Measurements from ENCODE around the gene SUCO.
A peak's percentile ranks its signal among the peaks of the same experiment; 100 is the strongest.

The SUCO gene, protein sequence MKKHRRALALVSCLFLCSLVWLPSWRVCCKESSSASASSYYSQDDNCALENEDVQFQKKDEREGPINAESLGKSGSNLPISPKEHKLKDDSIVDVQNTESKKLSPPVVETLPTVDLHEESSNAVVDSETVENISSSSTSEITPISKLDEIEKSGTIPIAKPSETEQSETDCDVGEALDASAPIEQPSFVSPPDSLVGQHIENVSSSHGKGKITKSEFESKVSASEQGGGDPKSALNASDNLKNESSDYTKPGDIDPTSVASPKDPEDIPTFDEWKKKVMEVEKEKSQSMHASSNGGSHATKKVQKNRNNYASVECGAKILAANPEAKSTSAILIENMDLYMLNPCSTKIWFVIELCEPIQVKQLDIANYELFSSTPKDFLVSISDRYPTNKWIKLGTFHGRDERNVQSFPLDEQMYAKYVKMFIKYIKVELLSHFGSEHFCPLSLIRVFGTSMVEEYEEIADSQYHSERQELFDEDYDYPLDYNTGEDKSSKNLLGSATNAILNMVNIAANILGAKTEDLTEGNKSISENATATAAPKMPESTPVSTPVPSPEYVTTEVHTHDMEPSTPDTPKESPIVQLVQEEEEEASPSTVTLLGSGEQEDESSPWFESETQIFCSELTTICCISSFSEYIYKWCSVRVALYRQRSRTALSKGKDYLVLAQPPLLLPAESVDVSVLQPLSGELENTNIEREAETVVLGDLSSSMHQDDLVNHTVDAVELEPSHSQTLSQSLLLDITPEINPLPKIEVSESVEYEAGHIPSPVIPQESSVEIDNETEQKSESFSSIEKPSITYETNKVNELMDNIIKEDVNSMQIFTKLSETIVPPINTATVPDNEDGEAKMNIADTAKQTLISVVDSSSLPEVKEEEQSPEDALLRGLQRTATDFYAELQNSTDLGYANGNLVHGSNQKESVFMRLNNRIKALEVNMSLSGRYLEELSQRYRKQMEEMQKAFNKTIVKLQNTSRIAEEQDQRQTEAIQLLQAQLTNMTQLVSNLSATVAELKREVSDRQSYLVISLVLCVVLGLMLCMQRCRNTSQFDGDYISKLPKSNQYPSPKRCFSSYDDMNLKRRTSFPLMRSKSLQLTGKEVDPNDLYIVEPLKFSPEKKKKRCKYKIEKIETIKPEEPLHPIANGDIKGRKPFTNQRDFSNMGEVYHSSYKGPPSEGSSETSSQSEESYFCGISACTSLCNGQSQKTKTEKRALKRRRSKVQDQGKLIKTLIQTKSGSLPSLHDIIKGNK (N-terminal part only)

DNA sequence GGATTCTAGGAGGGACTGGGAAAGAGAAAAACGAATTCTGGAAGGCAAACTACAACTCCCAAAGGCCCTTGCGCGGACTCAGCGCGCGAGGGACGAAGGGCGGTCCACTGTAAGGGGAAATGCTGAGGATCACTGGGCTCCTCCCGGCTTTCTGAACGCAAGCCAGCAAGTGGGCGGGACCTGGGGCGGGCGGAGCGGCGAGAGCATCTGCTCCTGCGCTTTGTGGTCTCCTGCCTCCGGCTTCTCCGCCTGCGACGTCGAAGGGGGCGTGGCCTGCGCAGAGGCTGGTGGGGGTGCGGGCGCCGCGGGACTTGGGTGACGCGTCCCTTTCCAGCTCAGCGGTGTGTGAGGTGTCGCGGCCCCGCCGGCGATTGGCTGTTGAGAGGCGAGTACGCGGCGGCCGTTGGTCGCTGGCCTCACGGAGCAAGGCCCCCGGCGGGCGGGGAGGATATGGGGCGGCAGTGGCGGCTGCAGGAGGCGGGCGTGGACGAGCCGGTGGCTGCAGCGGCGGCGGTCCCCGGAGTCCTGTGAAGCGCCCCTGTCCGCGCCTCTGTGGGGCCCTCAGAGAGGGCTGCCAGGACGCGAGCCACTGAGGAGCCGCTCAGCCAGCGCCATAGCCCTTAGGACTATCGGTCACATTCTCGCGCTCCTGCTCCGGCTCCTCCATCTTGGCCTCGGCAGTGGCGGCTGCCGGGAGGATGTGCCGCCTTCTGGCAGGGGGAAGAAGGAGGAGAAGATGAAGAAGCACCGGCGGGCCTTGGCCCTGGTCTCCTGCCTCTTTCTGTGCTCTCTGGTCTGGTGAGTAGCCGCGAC is at the start of gene SUCO:
TSS of gene SUCO (plus strand) at position 451 of the 813 bp plus-strand sequence. CDS start at position 737, 286 bp downstream.
- Mint-ChIP-seq H3K36me3 (ENCODE audit: low read depth) (no peaks in the 10 kb centered on the region), H3K27ac (peak within 1 kb of the TSS; percentile 98 to 99 (median 99)), H3K4me1 (peaks cover 40% of the 10 kb centered on the region), H3K27me3 (ENCODE audit: low read depth) (no peaks in the 10 kb centered on the region), H3K9me3 (no peaks in the 10 kb centered on the region), H3K4me3 (peak within 1 kb of the TSS; percentile 93 to 96 (median 96))
- TF ChIP-seq, protein P1, sequence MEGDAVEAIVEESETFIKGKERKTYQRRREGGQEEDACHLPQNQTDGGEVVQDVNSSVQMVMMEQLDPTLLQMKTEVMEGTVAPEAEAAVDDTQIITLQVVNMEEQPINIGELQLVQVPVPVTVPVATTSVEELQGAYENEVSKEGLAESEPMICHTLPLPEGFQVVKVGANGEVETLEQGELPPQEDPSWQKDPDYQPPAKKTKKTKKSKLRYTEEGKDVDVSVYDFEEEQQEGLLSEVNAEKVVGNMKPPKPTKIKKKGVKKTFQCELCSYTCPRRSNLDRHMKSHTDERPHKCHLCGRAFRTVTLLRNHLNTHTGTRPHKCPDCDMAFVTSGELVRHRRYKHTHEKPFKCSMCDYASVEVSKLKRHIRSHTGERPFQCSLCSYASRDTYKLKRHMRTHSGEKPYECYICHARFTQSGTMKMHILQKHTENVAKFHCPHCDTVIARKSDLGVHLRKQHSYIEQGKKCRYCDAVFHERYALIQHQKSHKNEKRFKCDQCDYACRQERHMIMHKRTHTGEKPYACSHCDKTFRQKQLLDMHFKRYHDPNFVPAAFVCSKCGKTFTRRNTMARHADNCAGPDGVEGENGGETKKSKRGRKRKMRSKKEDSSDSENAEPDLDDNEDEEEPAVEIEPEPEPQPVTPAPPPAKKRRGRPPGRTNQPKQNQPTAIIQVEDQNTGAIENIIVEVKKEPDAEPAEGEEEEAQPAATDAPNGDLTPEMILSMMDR (IDR thresholded peaks at IDR 0.05; ENCODE audit: unreplicated experiment in 3 of 3) = peak in 2 of 3 experiments; percentile 9 to 41

DNA sequence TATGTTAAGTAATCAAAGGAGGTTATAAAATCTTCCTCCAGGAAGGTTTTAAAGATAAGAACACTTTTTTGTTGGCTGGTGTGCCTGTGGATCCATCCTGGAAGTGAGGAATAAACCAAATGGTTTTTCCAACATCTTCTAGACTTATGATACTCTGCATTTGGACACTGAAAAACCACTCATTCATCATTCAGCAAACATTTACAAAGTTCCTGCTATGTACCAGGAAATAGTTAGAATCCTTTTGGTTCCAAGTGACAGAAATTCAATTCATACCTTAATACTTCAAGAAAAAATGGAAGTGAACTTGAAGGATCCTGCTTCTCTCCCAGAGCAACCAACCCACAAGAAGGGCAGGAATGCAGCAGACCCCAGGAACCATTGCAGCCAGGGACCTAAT is 49.5 kb upstream of the SUCO start:
- Mint-ChIP-seq H3K4me3 (no peak overlapping the region), H3K27me3 (ENCODE audit: low read depth) (no peaks in the 10 kb centered on the region), H3K9me3 (no peaks in the 10 kb centered on the region), H3K4me1 (peaks cover 4% of the 10 kb centered on the region), H3K36me3 (ENCODE audit: low read depth) (no peaks in the 10 kb centered on the region), H3K27ac (no peak overlapping the region)
- TF ChIP-seq, protein P1 (IDR thresholded peaks at IDR 0.05; ENCODE audit: unreplicated experiment in 3 of 3) = no peak

DNA sequence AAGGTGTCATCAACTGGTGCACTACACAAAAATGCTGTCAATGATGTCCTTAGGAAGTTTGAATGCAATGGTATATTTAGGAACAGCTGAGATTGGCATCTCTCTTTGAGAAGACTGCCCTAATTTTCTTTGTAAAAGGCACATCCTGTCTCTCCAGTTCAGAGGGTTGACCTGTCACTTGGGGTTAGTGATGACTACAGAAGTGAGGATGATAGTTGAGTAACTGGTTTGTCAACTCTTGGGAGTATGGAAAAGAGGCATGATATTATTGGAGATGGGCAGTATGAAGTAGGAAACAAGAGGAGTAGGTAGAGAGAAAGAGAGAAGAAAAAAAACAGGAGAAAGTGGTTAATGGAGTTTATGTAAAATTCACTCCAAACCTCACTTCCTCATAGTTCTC is 48.7 kb upstream of the SUCO start:
- Mint-ChIP-seq H3K4me1 (peaks cover 4% of the 10 kb centered on the region), H3K4me3 (no peak overlapping the region), H3K9me3 (no peaks in the 10 kb centered on the region), H3K36me3 (ENCODE audit: low read depth) (no peaks in the 10 kb centered on the region), H3K27ac (no peak overlapping the region), H3K27me3 (ENCODE audit: low read depth) (no peaks in the 10 kb centered on the region)
- TF ChIP-seq, protein P1 (IDR thresholded peaks at IDR 0.05; ENCODE audit: unreplicated experiment in 3 of 3) = no peak

DNA sequence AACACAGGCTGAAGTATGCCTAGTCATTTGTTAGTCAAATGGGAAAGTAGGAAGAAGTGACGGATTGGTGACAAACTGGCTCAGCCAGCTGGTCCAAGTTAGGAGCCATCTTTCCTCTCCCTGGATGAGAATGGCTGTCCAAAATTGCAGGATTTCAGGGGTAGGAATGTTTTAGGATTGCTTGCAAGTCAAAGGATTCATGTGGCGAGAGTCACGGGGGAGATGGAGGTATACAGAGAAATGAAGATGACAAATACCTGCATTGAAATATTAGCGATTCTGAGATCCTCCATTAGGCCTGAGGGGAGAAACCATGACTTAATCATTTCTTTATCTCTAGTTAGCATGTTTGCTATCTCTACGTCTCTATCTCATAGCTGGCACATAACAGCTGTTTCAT is 47.3 kb upstream of the SUCO start:
- Mint-ChIP-seq H3K9me3 (no peaks in the 10 kb centered on the region), H3K36me3 (ENCODE audit: low read depth) (no peaks in the 10 kb centered on the region), H3K4me1 (no peaks in the 10 kb centered on the region), H3K27ac (no peak overlapping the region), H3K4me3 (no peak overlapping the region), H3K27me3 (ENCODE audit: low read depth) (no peaks in the 10 kb centered on the region)
- TF ChIP-seq, protein P1 (IDR thresholded peaks at IDR 0.05; ENCODE audit: unreplicated experiment in 3 of 3) = no peak

DNA sequence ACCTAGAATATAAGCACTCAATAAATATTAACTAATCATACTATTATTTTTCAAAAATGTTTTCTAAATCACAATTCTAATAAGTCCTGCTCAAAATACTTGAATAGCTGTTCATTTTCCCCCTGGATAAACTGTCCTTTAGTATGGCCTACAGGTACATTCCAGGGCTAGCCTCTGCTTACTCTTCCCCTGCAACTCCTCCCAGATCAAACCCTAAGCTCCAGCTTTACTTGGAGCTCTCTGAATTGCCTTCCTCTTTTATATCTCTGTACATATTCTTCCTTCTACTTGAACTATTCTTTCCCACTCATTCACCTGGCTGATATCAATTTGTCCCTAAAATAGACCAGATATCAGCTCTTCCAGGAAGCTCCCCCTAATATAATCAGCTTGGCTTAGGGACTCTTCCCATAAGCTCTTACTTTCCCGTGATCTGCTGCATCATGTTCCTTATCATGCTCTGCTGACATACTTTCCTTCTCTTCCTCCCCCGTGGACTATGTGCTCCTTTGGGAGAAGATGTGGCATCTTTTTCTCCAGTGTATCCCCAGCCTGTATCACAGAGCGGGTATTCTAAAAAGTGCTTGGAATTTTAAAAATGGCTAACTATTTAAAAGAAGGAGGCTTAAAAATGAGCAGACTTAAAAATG is 46.0 kb upstream of the SUCO start:
- Mint-ChIP-seq H3K4me3 (no peak overlapping the region), H3K36me3 (ENCODE audit: low read depth) (no peaks in the 10 kb centered on the region), H3K9me3 (no peaks in the 10 kb centered on the region), H3K4me1 (no peaks in the 10 kb centered on the region), H3K27ac (no peak overlapping the region), H3K27me3 (ENCODE audit: low read depth) (no peaks in the 10 kb centered on the region)
- TF ChIP-seq, protein P1 (IDR thresholded peaks at IDR 0.05; ENCODE audit: unreplicated experiment in 3 of 3) = no peak

Data from nephron (organoid).